NT2/D1 (cell line): ENCODE measurements around the gene CPA3.

Experiments used
- SUZ12 ChIP-seq: IDR thresholded peaks from 2 replicates; pipeline ENCODE4 v1.6.1; 2011; ENCODE audit not compliant: insufficient read length, insufficient read depth; ENCODE audit errors: extremely low read depth
- YY1 ChIP-seq: IDR thresholded peaks from 2 replicates; pipeline ENCODE4 v1.6.1; 2011; ENCODE audit not compliant: insufficient read length, insufficient read depth
- ZNF274 ChIP-seq: IDR thresholded peaks from 2 replicates; pipeline ENCODE4 v1.6.1; 2011; ENCODE audit warnings: mild to moderate bottlenecking, low read depth, low read length

DNA sequence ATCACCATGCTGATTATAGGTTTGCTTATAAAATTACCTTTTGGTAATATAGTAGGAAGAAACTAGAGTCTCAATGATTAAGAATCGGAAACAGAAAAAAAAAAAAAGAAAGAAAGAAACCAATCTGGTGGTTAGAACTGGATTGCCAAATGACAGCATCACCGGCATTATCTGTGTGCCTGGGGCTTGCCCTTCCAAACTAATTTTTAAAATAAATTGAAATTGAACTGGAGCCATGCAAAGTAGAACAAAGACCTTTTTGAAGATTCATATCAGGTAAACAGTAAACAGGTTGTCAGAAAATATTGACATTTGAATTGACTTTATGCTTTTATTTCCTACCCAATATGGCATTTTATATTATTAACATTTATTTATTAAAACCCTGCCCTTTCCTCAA, 48.7 kb upstream of the CPA3 start:
- TF ChIP-seq SUZ12 = no peak
- TF ChIP-seq YY1 = no peak
- TF ChIP-seq ZNF274 = no peak
